SK-N-SH (cell line): ENCODE measurements around the gene DNMT3A. TPM values are rescaled to one million over a fixed set of nuclear protein-coding genes. Genes with fewer than 3 reads are reported as not detected.
A peak's percentile ranks its signal among the peaks of the same experiment; 100 is the strongest.

Source experiments
- CTCF ChIA-PET: fragments of 300-600, 350-600 bp; formaldehyde crosslinking; extraction: SDS; loops from one replicate; lab custom pipeline; 2021; lab: Yijun Ruan, JAX
- POLR2A ChIA-PET: fragments of 350-600 bp; sonication (Branson Sonifier 250); formaldehyde crosslinking; extraction: SDS; loops from one replicate; lab custom pipeline; 2020; ENCODE audit warnings: antibody characterized with exemption, inconsistent platforms; lab: Yijun Ruan, JAX
- DNase-seq: peaks from one replicate; pipeline ENCODE4 v3.0.0; 2012
- H2AFZ ChIP-seq: fragments of 200-600 bp; sonication (generic); 2 replicates; pipeline ENCODE4 v1.8.1; 2016; ENCODE audit warnings: antibody characterized with exemption, mild to moderate bottlenecking, low read depth
- H3F3A ChIP-seq: fragments of 200-600 bp; sonication (generic); replicated peaks from 2 replicates; pipeline ENCODE3; 2016; ENCODE audit warnings: antibody characterized with exemption, mild to moderate bottlenecking; ENCODE audit not compliant: insufficient read depth
- H3K27ac ChIP-seq, 2 experiments: fragments of 200-500 bp in 1 of 2; fragments of 200-600 bp in 1 of 2; sonication (Bioruptor generic) in 1 of 2; sonication (generic), shearing (Covaris generic) in 1 of 2; 2 replicates each; pipeline versions ENCODE4 v1.5.1 to v1.6.1; 2014 to 2016; ENCODE audit warnings: low read depth in 2 of 2, inconsistent platforms in 1 of 2, low read length in 1 of 2, mild to moderate bottlenecking in 1 of 2, mixed read lengths in 1 of 2
- H3K27me3 ChIP-seq: fragments of 200-600 bp; sonication (generic), shearing (Covaris generic); 2 replicates; pipeline ENCODE4 v1.6.1; 2016; ENCODE audit warnings: mixed run types; ENCODE audit not compliant: insufficient read depth
- H3K36me3 ChIP-seq, 2 experiments: fragments of 200-500 bp in 1 of 2; fragments of 200-600 bp in 1 of 2; sonication (Bioruptor generic) in 1 of 2; sonication (generic) in 1 of 2; replicated peaks in 1 of 2; 2 replicates each; pipeline versions ENCODE3 to v1.5.1; 2014 to 2016; ENCODE audit warnings: low read length in 1 of 2, mild to moderate bottlenecking in 1 of 2; ENCODE audit not compliant: insufficient read depth in 2 of 2, control insufficient read depth in 1 of 2
- H3K4me1 ChIP-seq, 2 experiments: fragments of 200-500 bp in 1 of 2; fragments of 200-600 bp in 1 of 2; sonication (Bioruptor generic) in 1 of 2; sonication (generic), shearing (Covaris generic) in 1 of 2; 2 replicates each; pipeline versions ENCODE4 v1.5.1 to v1.6.1; 2014 to 2016; ENCODE audit warnings: low read depth in 1 of 2, low read length in 1 of 2, mixed run types in 1 of 2; ENCODE audit not compliant: insufficient read depth in 2 of 2, control insufficient read depth in 1 of 2
- H3K4me2 ChIP-seq: fragments of 200-600 bp; sonication (generic), shearing (Covaris generic); 2 replicates; pipeline ENCODE4 v1.6.1; 2017; ENCODE audit warnings: mixed run types
- H3K4me3 ChIP-seq, 2 experiments: fragments of 200-500 bp in 1 of 2; fragments of 200-600 bp in 1 of 2; sonication (Bioruptor generic) in 1 of 2; sonication (generic), shearing (Covaris generic) in 1 of 2; 2 replicates each; pipeline versions ENCODE4 v1.5.1 to v1.8.1; 2014 to 2016; ENCODE audit warnings: low read depth in 2 of 2, inconsistent platforms in 1 of 2, low read length in 1 of 2, mild to moderate bottlenecking in 1 of 2, mixed read lengths in 1 of 2, moderate library complexity in 1 of 2
- H3K79me2 ChIP-seq: fragments of 200-600 bp; sonication (generic); 2 replicates; pipeline ENCODE4 v1.8.1; 2017; ENCODE audit warnings: mild to moderate bottlenecking; ENCODE audit not compliant: insufficient read depth
- H3K9ac ChIP-seq: fragments of 200-600 bp; sonication (generic); 2 replicates; pipeline ENCODE4 v1.6.1; 2017; ENCODE audit warnings: mixed run types
- H3K9me2 ChIP-seq: fragments of 200-600 bp; sonication (generic); 2 replicates; pipeline ENCODE4 v1.6.1; 2017; ENCODE audit warnings: mixed run types
- H3K9me3 ChIP-seq: fragments of 200-600 bp; sonication (generic); 2 replicates; pipeline ENCODE4 v1.6.1; 2017; ENCODE audit warnings: mixed run types, mild to moderate bottlenecking, moderate library complexity
- H4K20me1 ChIP-seq: fragments of 200-600 bp; sonication (generic); 2 replicates; pipeline ENCODE4 v1.6.1; 2017; ENCODE audit warnings: mild to moderate bottlenecking, mixed run types; ENCODE audit not compliant: insufficient read depth
- CHD2 ChIP-seq: fragments of 150-350 bp; IDR thresholded peaks from 2 replicates; pipeline ENCODE4 v1.6.1; 2018; ENCODE audit warnings: low read length; ENCODE audit not compliant: partially characterized antibody
- CTCF ChIP-seq: fragments of 200-600 bp; sonication (generic); IDR thresholded peaks from 2 replicates; pipeline ENCODE4 v1.6.1; 2017; ENCODE audit warnings: antibody characterized with exemption, mild to moderate bottlenecking, moderate library complexity
- EZH2phosphoT487 ChIP-seq: fragments of 200-600 bp; sonication (generic); IDR thresholded peaks from 2 replicates; pipeline ENCODE4 v1.6.1; 2017; ENCODE audit warnings: low read depth, mixed run types, mild to moderate bottlenecking, antibody characterized with exemption, moderate library complexity, borderline replicate concordance
- GABPA ChIP-seq: IDR thresholded peaks from 2 replicates; pipeline ENCODE4 v1.4.0; 2012; ENCODE audit warnings: low read depth, mild to moderate bottlenecking
- MEF2A ChIP-seq: IDR thresholded peaks from 2 replicates; pipeline ENCODE4 v1.4.0; 2012; ENCODE audit warnings: low read depth, borderline replicate concordance
- MXI1 ChIP-seq: IDR thresholded peaks from 2 replicates; pipeline ENCODE4 v1.6.1; 2012; ENCODE audit warnings: mild to moderate bottlenecking, low read depth, low read length, improper control_type of control experiment
- NRF1 ChIP-seq: IDR thresholded peaks from 2 replicates; pipeline ENCODE4 v1.6.1; 2012; ENCODE audit warnings: low read depth, mild to moderate bottlenecking, low read length
- RFX5 ChIP-seq: IDR thresholded peaks from 2 replicates; pipeline ENCODE4 v1.6.1; 2012; ENCODE audit warnings: mild to moderate bottlenecking, improper control_type of control experiment, low read length
- SMC3 ChIP-seq: IDR thresholded peaks from 2 replicates; pipeline ENCODE4 v1.6.1; 2012; ENCODE audit warnings: low read depth, low read length, improper control_type of control experiment
- TAF1 ChIP-seq: IDR thresholded peaks from 2 replicates; pipeline ENCODE4 v1.6.1; 2012; ENCODE audit warnings: low read depth, mild to moderate bottlenecking, low read length, moderate library complexity, borderline replicate concordance
- USF2 ChIP-seq: fragments of 150-350 bp; IDR thresholded peaks from 2 replicates; pipeline ENCODE4 v1.6.1; 2017; ENCODE audit warnings: antibody characterized with exemption, low read length, low read depth, borderline replicate concordance
- YY1 ChIP-seq: IDR thresholded peaks from 2 replicates; pipeline ENCODE4 v1.4.0; 2012; ENCODE audit warnings: low read depth, mild to moderate bottlenecking
- WGBS: methylation state at CpG from one replicate; pipeline ENCODE4 v1.1.6; 2017; ENCODE audit warnings: low lambda C conversion rate; 5-methylcytosine and 5-hydroxymethylcytosine counted together
- polyA plus RNA-seq, 3 experiments: library from polyadenylated mRNA; depleted of rRNA; stranded (reverse); fragments of >200 nt; gene quantifications; 2 replicates each; pipeline ENCODE4 v1.2.3, GENCODE V29; 2012

Gene DNMT3A
- polyA plus RNA-seq, 1 of the 3 experiments (the other 2 are of a cell fraction), result 5.6 TPM

- no peaks in the 10 kb centered on the region for H3K27me3 ChIP-seq
- no peak overlapping the region for H3K4me2 ChIP-seq
- peaks cover 8% of the 10 kb centered on the region; the same call in 1 of the 2 replicates for H3K9me3 ChIP-seq
- peak overlapping the region in 1 of 2 experiments; percentile 51; a peak in 1 of 4 replicates for H3K27ac ChIP-seq
- no peak for DNase-seq
- H3F3A ChIP-seq, result no peaks in the 10 kb centered on the region
- no peak overlapping the region for H3K4me3 ChIP-seq
- H2AFZ ChIP-seq, result no peak overlapping the region
- ChIA-PET CTCF (interaction anchor here (1.3 to 11.3 kb wide), 3 partner anchors 22 to 103 kb away, joined by 3 to 117 read pairs (median 10); no protein-coding TSS in a partner anchor), POLR2A (interaction anchor here (1.8 kb wide), 1 partner anchor 16 kb away, joined by 6 read pairs; no protein-coding TSS in a partner anchor)
- H3K36me3 ChIP-seq, result peaks cover 0 to 13% of the 10 kb centered on the region in 2 experiments
- peaks cover 55% of the 10 kb centered on the region for H4K20me1 ChIP-seq
- peaks cover 12% of the 10 kb centered on the region for H3K79me2 ChIP-seq
- peaks cover 0 to 58% of the 10 kb centered on the region in 2 experiments; a peak in 2 of 4 replicates for H3K4me1 ChIP-seq
- H3K9ac ChIP-seq, result no peak overlapping the region
- TF ChIP-seq MXI1, result no peak
- TF ChIP-seq RFX5, result no peak
- no peak for TF ChIP-seq CTCF
- no peak for TF ChIP-seq YY1
- no peak for TF ChIP-seq EZH2phosphoT487
- no peak for TF ChIP-seq TAF1
- 86% methylated on average over 4 of the region's 4 CpGs for WGBS
- H3K9me2 ChIP-seq, result no peaks in the 10 kb centered on the region
These were observed 10.8 kb downstream of the DNMT3A start for GRCh38 chr2:25330937-25331336.

GRCh38 chr2:25330273-25330672, 11.5 kb downstream of the DNMT3A start:
- no peak overlapping the region for H3K4me2 ChIP-seq
- H3K27me3 ChIP-seq, result no peaks in the 10 kb centered on the region
- no peak overlapping the region for H3K4me3 ChIP-seq
- H2AFZ ChIP-seq, result no peak overlapping the region
- DNase-seq, result peak; percentile 35
- H3K9ac ChIP-seq, result no peak overlapping the region
- H3F3A ChIP-seq, result no peaks in the 10 kb centered on the region
- H3K9me3 ChIP-seq, result peaks cover 8% of the 10 kb centered on the region; the same call in 1 of the 2 replicates
- peaks cover 51% of the 10 kb centered on the region for H4K20me1 ChIP-seq
- H3K79me2 ChIP-seq, result peaks cover 11% of the 10 kb centered on the region
- no peaks in the 10 kb centered on the region for H3K9me2 ChIP-seq
- H3K4me1 ChIP-seq, result peaks cover under 1 to 56% of the 10 kb centered on the region in 2 experiments; a peak in 2 of 4 replicates
- peak overlapping the region in 1 of 2 experiments; percentile 51; a peak in 1 of 4 replicates for H3K27ac ChIP-seq
- WGBS, result 89% methylated on average over 7 of the region's 10 CpGs
- TF ChIP-seq CHD2 (no peak), EZH2phosphoT487 (no peak), USF2 (no peak), SMC3 (no peak), GABPA (no peak), NRF1 (no peak), MEF2A (no peak)
- peaks cover 0 to 13% of the 10 kb centered on the region in 2 experiments for H3K36me3 ChIP-seq
- POLR2A ChIA-PET, result no interaction called here
- CTCF ChIA-PET, result interaction anchor here (11.3 kb wide), 1 partner anchor 22 kb away, joined by 117 read pairs; no protein-coding TSS in a partner anchor
